Activated CD4-positive, alpha-beta memory T cell treated with anti-CD3 and anti-CD28 coated beads, Interleukin-2, amount 10 ng/mL, durations not matched to agents 7 days and 5 days (primary cell): Measurements from ENCODE around the gene USP9Y. TPM values are rescaled to one million over a fixed set of nuclear protein-coding genes. Genes with fewer than 3 reads are reported as not detected.

Experiments
- CTCF ChIA-PET: fragments of 350-600 bp; sonication (Branson Sonifier 250); formaldehyde crosslinking; loops from one replicate; lab custom pipeline; 2021; ENCODE audit warnings: antibody characterized with exemption, inconsistent platforms; lab: Charles Lee
- POLR2A ChIA-PET: fragments of 350-600 bp; sonication (Branson Sonifier 250); formaldehyde crosslinking; loops from one replicate; lab custom pipeline; 2021; ENCODE audit warnings: antibody characterized with exemption; lab: Charles Lee
- DNase-seq: peaks from one replicate; pipeline ENCODE4 v3.0.0-alpha.2; 2020
- H3K27ac Mint-ChIP-seq: one replicate; pipeline ENCODE4 v1.8.0; 2021; ENCODE audit warnings: mild to moderate bottlenecking, mixed read lengths
- H3K27me3 Mint-ChIP-seq: one replicate; pipeline ENCODE4 v1.8.0; 2021; ENCODE audit warnings: mixed read lengths
- H3K36me3 Mint-ChIP-seq: one replicate; pipeline ENCODE4 v1.8.0; 2021; ENCODE audit warnings: low read depth, mixed read lengths
- H3K4me1 Mint-ChIP-seq: one replicate; pipeline ENCODE4 v1.8.0; 2021; ENCODE audit warnings: mixed read lengths
- H3K4me3 Mint-ChIP-seq: one replicate; pipeline ENCODE4 v1.8.0; 2021; ENCODE audit warnings: mild to moderate bottlenecking, mixed read lengths
- H3K9me3 Mint-ChIP-seq: one replicate; pipeline ENCODE4 v1.8.0; 2021; ENCODE audit warnings: mixed read lengths
- total RNA-seq, 2 experiments: library from RNA; stranded (reverse); gene quantifications; one replicate each; pipeline ENCODE4 v1.2.3, GENCODE V29; 2021

USP9Y gene
- total RNA-seq, 2 experiments from 2014 or later, result 18.2 to 18.4 TPM

GRCh38 chrY:12905895-12906294 is 204.9 kb downstream of the USP9Y start:
- ChIA-PET POLR2A (interaction anchor here (1.0 to 1.6 kb wide), 2 partner anchors 115 to 573 kb away, joined by 4 to 9 read pairs; partner anchors contain the start of gene UTY), CTCF (no interaction called here)
- Mint-ChIP-seq H3K36me3 (peaks cover 35% of the 10 kb centered on the region), H3K27me3 (no peaks in the 10 kb centered on the region), H3K27ac (peak overlapping the region; percentile 99), H3K9me3 (no peaks in the 10 kb centered on the region), H3K4me3 (peak overlapping the region; percentile 93), H3K4me1 (peaks cover 30% of the 10 kb centered on the region)
- peak; percentile 17 for DNase-seq

Other genes with a start within 250 kb of the USP9Y start
- gene DDX3Y, start 203.6 kb downstream of the USP9Y start, total RNA-seq, result 100 to 1,000 TPM in 1 of 2 experiments, 10 to 100 TPM in 1; 97.1 to 102 TPM